Measurements from ENCODE around the gene BPI. TPM values are rescaled to one million over a fixed set of nuclear protein-coding genes. Genes with fewer than 3 reads are reported as not detected.
A peak's percentile ranks its signal among the peaks of the same experiment; 100 is the strongest.

BPI gene
- polyA plus RNA-seq, 1 of the 3 experiments (the other 2 are of a cell fraction) = not detected

DNA sequence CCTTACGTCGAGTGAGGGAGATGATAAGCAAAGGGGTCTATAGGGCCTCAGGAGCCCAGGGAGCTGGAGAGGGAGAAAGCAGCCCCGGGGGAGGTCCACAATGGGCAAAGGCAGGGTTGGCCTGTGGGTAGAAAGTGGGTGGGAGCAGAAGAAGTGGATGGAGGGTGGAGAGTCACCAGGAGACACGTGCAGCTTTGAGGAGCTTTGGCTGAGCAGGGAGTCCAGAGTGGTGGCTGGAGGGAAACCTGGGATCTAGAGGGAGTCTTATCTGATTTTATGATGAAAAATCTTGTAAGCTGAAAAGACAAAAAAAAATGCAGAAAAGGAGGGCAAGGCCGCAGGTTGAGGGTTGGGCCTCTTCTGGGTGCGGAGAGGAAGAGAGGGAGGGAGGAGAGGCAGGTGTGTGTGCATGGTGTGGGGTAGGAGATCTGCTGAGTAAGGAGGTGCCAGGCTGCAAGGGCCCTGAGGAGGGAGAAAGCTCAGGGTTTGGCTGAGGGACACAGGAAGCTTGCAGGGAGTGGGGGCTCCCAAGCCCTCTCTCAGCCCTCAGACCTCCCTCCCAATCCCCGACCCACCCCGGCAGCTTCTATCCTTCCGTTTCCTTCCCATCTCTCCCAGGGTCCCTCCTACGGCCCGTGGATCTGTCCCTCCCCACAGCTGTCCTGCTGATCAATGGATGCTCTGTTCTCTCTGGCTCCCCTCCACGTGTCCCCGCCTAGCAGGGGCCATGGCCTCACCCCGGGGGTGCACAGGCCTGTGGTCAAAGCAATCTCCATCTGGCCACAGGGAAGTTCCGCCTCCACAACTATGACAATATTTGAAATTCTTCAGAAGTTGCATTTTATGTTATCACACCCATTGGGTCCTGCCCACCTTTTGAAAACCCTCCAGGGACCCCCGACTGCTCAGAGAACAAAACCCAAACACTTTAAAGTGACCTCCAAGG lies 17.1 kb upstream of the BPI start:
- WGBS (ENCODE audit: low lambda C conversion rate) = 63% methylated on average over 16 of the region's 16 CpGs
- Histone ChIP-seq H3K4me2 (no peak overlapping the region), H3K36me3 (replicated peaks in 1 of 2; ENCODE audit: control insufficient read depth in 1 of 2, insufficient read depth in 2 of 2, low read length in 1 of 2) (no peaks in the 10 kb centered on the region), H3K9ac (no peak overlapping the region), H3K4me3 (ENCODE audit: low read depth in 2 of 2, low read length in 1 of 2) (no peak overlapping the region), H4K20me1 (ENCODE audit: insufficient read depth) (no peaks in the 10 kb centered on the region), H3K9me2 (no peaks in the 10 kb centered on the region), H3K4me1 (ENCODE audit: control insufficient read depth in 1 of 2, insufficient read depth in 2 of 2, low read depth in 1 of 2, low read length in 1 of 2) (no peaks in the 10 kb centered on the region), H3K9me3 (no peaks in the 10 kb centered on the region), H3K27me3 (ENCODE audit: insufficient read depth) (no peaks in the 10 kb centered on the region), H3F3A (replicated peaks; ENCODE audit: insufficient read depth) (no peaks in the 10 kb centered on the region), H2AFZ (ENCODE audit: low read depth) (no peak overlapping the region), H3K27ac (ENCODE audit: low read depth in 2 of 2, low read length in 1 of 2) (no peak overlapping the region), H3K79me2 (ENCODE audit: insufficient read depth) (no peaks in the 10 kb centered on the region)
- ChIA-PET CTCF (interaction anchor here (0.7 to 1.5 kb wide), 2 partner anchors 13 to 64 kb away, joined by 3 read pairs; no protein-coding TSS in a partner anchor), POLR2A (no interaction called here)
- no peak for DNase-seq
- no peak for TF ChIP-seq RCOR1 (IDR thresholded peaks at IDR 0.05; ENCODE audit: low read length)
- TF ChIP-seq CTCF (IDR thresholded peaks at IDR 0.05) = no peak
- TF ChIP-seq NFIC (IDR thresholded peaks at IDR 0.05; ENCODE audit: borderline replicate concordance) = no peak

GRCh38 chr20:38290829-38291814 lies 12.8 kb upstream of the BPI start:
- H3K4me2 ChIP-seq = no peak overlapping the region
- no peaks in the 10 kb centered on the region for H3K9me3 ChIP-seq
- ChIA-PET POLR2A (no interaction called here), CTCF (interaction anchor here (0.6 to 1.0 kb wide), 6 partner anchors 9 to 233 kb away, joined by 3 to 4 read pairs (median 3); no protein-coding TSS in a partner anchor)
- no peaks in the 10 kb centered on the region for H3F3A ChIP-seq (replicated peaks; ENCODE audit: insufficient read depth)
- no peaks in the 10 kb centered on the region for H3K27me3 ChIP-seq (ENCODE audit: insufficient read depth)
- no peaks in the 10 kb centered on the region for H3K36me3 ChIP-seq (replicated peaks in 1 of 2; ENCODE audit: control insufficient read depth in 1 of 2, insufficient read depth in 2 of 2, low read length in 1 of 2)
- no peaks in the 10 kb centered on the region for H4K20me1 ChIP-seq (ENCODE audit: insufficient read depth)
- no peak overlapping the region for H2AFZ ChIP-seq (ENCODE audit: low read depth)
- no peak overlapping the region for H3K9ac ChIP-seq
- H3K27ac ChIP-seq (ENCODE audit: low read depth in 2 of 2, low read length in 1 of 2) = no peak overlapping the region
- no peak overlapping the region for H3K4me3 ChIP-seq (ENCODE audit: low read depth in 2 of 2, low read length in 1 of 2)
- TF ChIP-seq FOXM1 (IDR thresholded peaks at IDR 0.05; ENCODE audit: low read depth) = no peak
- TF ChIP-seq, protein P1, sequence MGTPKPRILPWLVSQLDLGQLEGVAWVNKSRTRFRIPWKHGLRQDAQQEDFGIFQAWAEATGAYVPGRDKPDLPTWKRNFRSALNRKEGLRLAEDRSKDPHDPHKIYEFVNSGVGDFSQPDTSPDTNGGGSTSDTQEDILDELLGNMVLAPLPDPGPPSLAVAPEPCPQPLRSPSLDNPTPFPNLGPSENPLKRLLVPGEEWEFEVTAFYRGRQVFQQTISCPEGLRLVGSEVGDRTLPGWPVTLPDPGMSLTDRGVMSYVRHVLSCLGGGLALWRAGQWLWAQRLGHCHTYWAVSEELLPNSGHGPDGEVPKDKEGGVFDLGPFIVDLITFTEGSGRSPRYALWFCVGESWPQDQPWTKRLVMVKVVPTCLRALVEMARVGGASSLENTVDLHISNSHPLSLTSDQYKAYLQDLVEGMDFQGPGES (IDR thresholded peaks at IDR 0.05; ENCODE audit: low read depth, low read length) = no peak
- TF ChIP-seq CTCF (IDR thresholded peaks at IDR 0.05) = peak; percentile 44
- no peak for TF ChIP-seq NFIC (IDR thresholded peaks at IDR 0.05; ENCODE audit: borderline replicate concordance)
- TF ChIP-seq RCOR1 (IDR thresholded peaks at IDR 0.05; ENCODE audit: low read length) = no peak
- TF ChIP-seq SMC3 (IDR thresholded peaks at IDR 0.05; ENCODE audit: low read depth, low read length) = peak; percentile 15; the same call in 1 of the 2 replicates
- no peak for TF ChIP-seq CHD2 (IDR thresholded peaks at IDR 0.05; ENCODE audit: low read length, partially characterized antibody)
- peak; percentile 42 for DNase-seq
- no peaks in the 10 kb centered on the region for H3K4me1 ChIP-seq (ENCODE audit: control insufficient read depth in 1 of 2, insufficient read depth in 2 of 2, low read depth in 1 of 2, low read length in 1 of 2)
- WGBS (ENCODE audit: low lambda C conversion rate) = 54% methylated on average over 21 of the region's 21 CpGs
- H3K9me2 ChIP-seq = no peaks in the 10 kb centered on the region
- H3K79me2 ChIP-seq (ENCODE audit: insufficient read depth) = no peaks in the 10 kb centered on the region

All from SK-N-SH (cell line).